Sigmoid colon (tissue), 4 donors: ENCODE measurements around the gene EPB41L4B.

Experiments
- EP300 ChIP-seq, 4 donors: sonication (generic); formaldehyde crosslinking; IDR thresholded peaks; one replicate each; pipeline ENCODE4 v1.6.1; 2017; ENCODE audit warnings: antibody characterized with exemption in 4 of 4
- POLR2A ChIP-seq, 2 donors: fragments of 450-650 bp; IDR thresholded peaks; one replicate each; pipeline ENCODE4 v1.6.1; 2016; ENCODE audit warnings: antibody characterized with exemption in 2 of 2, mild to moderate bottlenecking in 2 of 2, moderate library complexity in 2 of 2
- POLR2AphosphoS5 ChIP-seq, 4 donors: sonication (generic); formaldehyde crosslinking; IDR thresholded peaks; one replicate each; pipeline ENCODE4 v1.6.1; 2017; ENCODE audit warnings: antibody characterized with exemption in 4 of 4
- TF ChIP-seq, protein P1 (sequence below), 4 experiments: fragments of 450-650 bp in 3 of 4; fragments of 200-600 bp in 1 of 4; IDR thresholded peaks; one replicate each; pipeline ENCODE4 v1.5.1; 2016 to 2019; ENCODE audit warnings: antibody characterized with exemption in 4 of 4, mild to moderate bottlenecking in 3 of 4, moderate library complexity in 2 of 4

GRCh38 chr9:109320331-109320741 is 523 bp downstream of the EPB41L4B start:
- TF ChIP-seq, protein P1, sequence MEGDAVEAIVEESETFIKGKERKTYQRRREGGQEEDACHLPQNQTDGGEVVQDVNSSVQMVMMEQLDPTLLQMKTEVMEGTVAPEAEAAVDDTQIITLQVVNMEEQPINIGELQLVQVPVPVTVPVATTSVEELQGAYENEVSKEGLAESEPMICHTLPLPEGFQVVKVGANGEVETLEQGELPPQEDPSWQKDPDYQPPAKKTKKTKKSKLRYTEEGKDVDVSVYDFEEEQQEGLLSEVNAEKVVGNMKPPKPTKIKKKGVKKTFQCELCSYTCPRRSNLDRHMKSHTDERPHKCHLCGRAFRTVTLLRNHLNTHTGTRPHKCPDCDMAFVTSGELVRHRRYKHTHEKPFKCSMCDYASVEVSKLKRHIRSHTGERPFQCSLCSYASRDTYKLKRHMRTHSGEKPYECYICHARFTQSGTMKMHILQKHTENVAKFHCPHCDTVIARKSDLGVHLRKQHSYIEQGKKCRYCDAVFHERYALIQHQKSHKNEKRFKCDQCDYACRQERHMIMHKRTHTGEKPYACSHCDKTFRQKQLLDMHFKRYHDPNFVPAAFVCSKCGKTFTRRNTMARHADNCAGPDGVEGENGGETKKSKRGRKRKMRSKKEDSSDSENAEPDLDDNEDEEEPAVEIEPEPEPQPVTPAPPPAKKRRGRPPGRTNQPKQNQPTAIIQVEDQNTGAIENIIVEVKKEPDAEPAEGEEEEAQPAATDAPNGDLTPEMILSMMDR (IDR thresholded peaks at IDR 0.05): no peak
- TF ChIP-seq POLR2AphosphoS5 (IDR thresholded peaks at IDR 0.05) (no peak), POLR2A (IDR thresholded peaks at IDR 0.05) (no peak), EP300 (IDR thresholded peaks at IDR 0.05) (no peak)
